ENCODE data around the gene SRSF7.
"Not testable (repeated sequence)": the region's sequence is repeated elsewhere in the genome, so short reads cannot be mapped to it uniquely, and the experiment has no call there.

DNA sequence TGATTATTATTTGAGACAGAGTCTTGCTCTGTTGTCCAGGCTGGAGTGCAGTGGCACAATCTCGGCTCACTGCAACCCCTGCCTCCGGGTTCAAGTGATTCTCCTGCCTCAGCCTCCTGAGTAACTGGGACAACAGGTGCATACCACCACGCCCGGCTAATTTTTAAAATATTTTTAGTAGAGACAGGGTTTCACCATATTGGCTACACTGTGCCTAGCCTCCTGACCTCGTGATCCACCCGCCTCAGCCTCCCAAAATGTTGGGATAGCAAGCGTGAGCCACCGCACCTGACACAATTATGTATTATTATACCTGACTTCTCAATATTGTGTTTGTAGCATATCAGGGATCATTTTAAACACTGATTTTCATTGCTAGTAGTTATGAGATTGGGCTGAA, 41.2 kb upstream of the SRSF7 start:
- TF ChIP-seq, protein P1, sequence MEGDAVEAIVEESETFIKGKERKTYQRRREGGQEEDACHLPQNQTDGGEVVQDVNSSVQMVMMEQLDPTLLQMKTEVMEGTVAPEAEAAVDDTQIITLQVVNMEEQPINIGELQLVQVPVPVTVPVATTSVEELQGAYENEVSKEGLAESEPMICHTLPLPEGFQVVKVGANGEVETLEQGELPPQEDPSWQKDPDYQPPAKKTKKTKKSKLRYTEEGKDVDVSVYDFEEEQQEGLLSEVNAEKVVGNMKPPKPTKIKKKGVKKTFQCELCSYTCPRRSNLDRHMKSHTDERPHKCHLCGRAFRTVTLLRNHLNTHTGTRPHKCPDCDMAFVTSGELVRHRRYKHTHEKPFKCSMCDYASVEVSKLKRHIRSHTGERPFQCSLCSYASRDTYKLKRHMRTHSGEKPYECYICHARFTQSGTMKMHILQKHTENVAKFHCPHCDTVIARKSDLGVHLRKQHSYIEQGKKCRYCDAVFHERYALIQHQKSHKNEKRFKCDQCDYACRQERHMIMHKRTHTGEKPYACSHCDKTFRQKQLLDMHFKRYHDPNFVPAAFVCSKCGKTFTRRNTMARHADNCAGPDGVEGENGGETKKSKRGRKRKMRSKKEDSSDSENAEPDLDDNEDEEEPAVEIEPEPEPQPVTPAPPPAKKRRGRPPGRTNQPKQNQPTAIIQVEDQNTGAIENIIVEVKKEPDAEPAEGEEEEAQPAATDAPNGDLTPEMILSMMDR (IDR thresholded peaks at IDR 0.05; ENCODE audit: borderline replicate concordance, extremely low read depth, low read length, poor library complexity, severe bottlenecking), result not testable (repeated sequence)
- TF ChIP-seq EZH2 (IDR thresholded peaks at IDR 0.05; ENCODE audit: borderline replicate concordance, low read depth, low read length, severe bottlenecking), result not testable (repeated sequence)

Measured in DND-41 (cell line).